ENCODE results near the gene ATP5MC3. TPM values are rescaled to one million over a fixed set of nuclear protein-coding genes. Genes with fewer than 3 reads are reported as not detected.

Gene ATP5MC3
- total and polyA plus RNA-seq, 2 experiments from 2014 or later = 185 to 557 TPM

GRCh38 chr2:175169191-175169590, 12.3 kb downstream of the ATP5MC3 start (continued):
- TF ChIP-seq REST (IDR thresholded peaks at IDR 0.05; ENCODE audit: unreplicated experiment) (no peak), EZH2 (IDR thresholded peaks at IDR 0.05; ENCODE audit: low read depth, unreplicated experiment) (no peak), CREB1 (CRISPR knock-in tag; IDR thresholded peaks at IDR 0.05; ENCODE audit: low read depth) (no peak), POLR2AphosphoS5 (IDR thresholded peaks at IDR 0.05; ENCODE audit: low read depth) (no peak), ZNF331 (CRISPR knock-in tag; IDR thresholded peaks at IDR 0.05; ENCODE audit: low read depth) (no peak)

GRCh38 chr2:175168564-175168945, 13.0 kb downstream of the ATP5MC3 start:
- no peaks in the 10 kb centered on the region for H3K27me3 ChIP-seq (ENCODE audit: insufficient read depth)
- peaks cover 42% of the 10 kb centered on the region for H3K79me2 ChIP-seq (replicated peaks; ENCODE audit: insufficient read depth)
- Mint-ChIP-seq H3K27ac (peak overlapping the region; percentile 84), H3K36me3 (ENCODE audit: low read depth) (peaks cover 5% of the 10 kb centered on the region; the same call in 1 of the 3 replicates), H3K4me3 (peak overlapping the region; percentile 99), H3K4me1 (peaks cover 10% of the 10 kb centered on the region; the same call in 2 of the 3 replicates), H3K9me3 (no peaks in the 10 kb centered on the region), H3K27me3 (ENCODE audit: insufficient read depth, low read depth, poor library complexity) (peaks cover 5% of the 10 kb centered on the region)
- peak overlapping the region; percentile 57 for H3K4me3 ChIP-seq
- no peaks in the 10 kb centered on the region for H3K9me2 ChIP-seq (ENCODE audit: insufficient read depth)
- DNase-seq (ENCODE audit: low spot score) (no peak), ATAC-seq (no peak)
- no peaks in the 10 kb centered on the region for H3K36me3 ChIP-seq (ENCODE audit: insufficient read depth)
- peak overlapping the region; percentile 60 for H3K27ac ChIP-seq (ENCODE audit: low read depth)
- H3K4me1 ChIP-seq (ENCODE audit: insufficient read depth) = peaks cover 15% of the 10 kb centered on the region; the same call in 1 of the 2 replicates
- no peak overlapping the region for H2AFZ ChIP-seq
- peaks cover 14% of the 10 kb centered on the region; the same call in 1 of the 2 replicates for H4K20me1 ChIP-seq (replicated peaks; ENCODE audit: insufficient read depth)
- TF ChIP-seq POLR2AphosphoS5 (IDR thresholded peaks at IDR 0.05; ENCODE audit: low read depth) (peak; percentile 90), ZNF114 (CRISPR knock-in tag; IDR thresholded peaks at IDR 0.05) (no peak)
- peak overlapping the region; percentile 79 for H3K4me2 ChIP-seq
- no peaks in the 10 kb centered on the region for H3F3A ChIP-seq (replicated peaks; ENCODE audit: low read depth)

- DNase-seq (ENCODE audit: low spot score) = peak; percentile 100
- no peaks in the 10 kb centered on the region for H3F3A ChIP-seq (replicated peaks; ENCODE audit: low read depth)
- H3K79me2 ChIP-seq (replicated peaks; ENCODE audit: insufficient read depth) = peaks cover 48% of the 10 kb centered on the region
- TF ChIP-seq REST (IDR thresholded peaks at IDR 0.05; ENCODE audit: unreplicated experiment) (no peak), CREB1 (CRISPR knock-in tag; IDR thresholded peaks at IDR 0.05; ENCODE audit: low read depth) (peak; percentile 29; the same call in 1 of the 2 replicates), POLR2AphosphoS5 (IDR thresholded peaks at IDR 0.05; ENCODE audit: low read depth) (peak; percentile 58), ETS1 (IDR thresholded peaks at IDR 0.05) (0 out of 2 replicates have a peak, but pooled peaks have one; percentile 17)
- peak within 1 kb of the TSS; percentile 90 for H3K4me2 ChIP-seq
- peak within 1 kb of the TSS; percentile 96 for H3K27ac ChIP-seq (ENCODE audit: low read depth)
- Mint-ChIP-seq H3K4me3 (peak within 1 kb of the TSS; percentile 99), H3K4me1 (peaks cover 10% of the 10 kb centered on the region; the same call in 2 of the 3 replicates), H3K9me3 (no peaks in the 10 kb centered on the region), H3K27me3 (ENCODE audit: insufficient read depth, low read depth, poor library complexity) (peaks cover 5% of the 10 kb centered on the region), H3K27ac (peak within 1 kb of the TSS; percentile 99), H3K36me3 (ENCODE audit: low read depth) (peaks cover 9% of the 10 kb centered on the region; the same call in 2 of the 3 replicates)
- peaks cover 14% of the 10 kb centered on the region; the same call in 1 of the 2 replicates for H4K20me1 ChIP-seq (replicated peaks; ENCODE audit: insufficient read depth)
- peak within 1 kb of the TSS; percentile 96 for H3K4me3 ChIP-seq
- H3K4me1 ChIP-seq (ENCODE audit: insufficient read depth) = peaks cover 15% of the 10 kb centered on the region; the same call in 1 of the 2 replicates
- peak; percentile 92 for ATAC-seq
- no peaks in the 10 kb centered on the region for H3K27me3 ChIP-seq (ENCODE audit: insufficient read depth)
- no peaks in the 10 kb centered on the region for H3K9me2 ChIP-seq (ENCODE audit: insufficient read depth)
- no peaks in the 10 kb centered on the region for H3K36me3 ChIP-seq (ENCODE audit: insufficient read depth)
- H2AFZ ChIP-seq = peak within 1 kb of the TSS; percentile 91
Observed at GRCh38 chr2:175167792-175168563, 13.5 kb downstream of the ATP5MC3 start, which contains the start of gene ATF2. TSS of gene ATF2 (minus strand) at chr2:175168203. CDS start at chr2:175136443, 31,760 bp downstream.

Data from GM23338 (cell line).